ENCODE measurements around the gene TBXAS1.
"Not testable (repeated sequence)": the region's sequence is repeated elsewhere in the genome, so short reads cannot be mapped to it uniquely, and the experiment has no call there.

Gene TBXAS1

GRCh38 chr7:139825666-139826290, 3.3 kb upstream of the TBXAS1 start:
- no peak for DNase-seq (ENCODE audit: low read depth, low spot score)

- DNase-seq (ENCODE audit: low read depth, low spot score), result no peak
Measured at GRCh38 chr7:139827042-139827441, 2.0 kb upstream of the TBXAS1 start.

- DNase-seq (ENCODE audit: low read depth, low spot score), result no peak
Measured at GRCh38 chr7:139828446-139828845, 618 bp upstream of the TBXAS1 start.

- no peak for DNase-seq (ENCODE audit: low read depth, low spot score)
Measured at GRCh38 chr7:139829775-139830117, 682 bp downstream of the TBXAS1 start.

GRCh38 chr7:139830292-139830691, 1.2 kb downstream of the TBXAS1 start:
- DNase-seq (ENCODE audit: low read depth, low spot score), result no peak

- DNase-seq (ENCODE audit: low read depth, low spot score), result no peak
Measured at GRCh38 chr7:139830782-139831501, 1.9 kb downstream of the TBXAS1 start.

- DNase-seq (ENCODE audit: low read depth, low spot score), result not testable (repeated sequence)
Measured at GRCh38 chr7:139835848-139836247, 6.8 kb downstream of the TBXAS1 start.

- not testable (repeated sequence) for DNase-seq (ENCODE audit: low read depth, low spot score)
Measured at GRCh38 chr7:139837291-139837690, 8.2 kb downstream of the TBXAS1 start.

- no peak for DNase-seq (ENCODE audit: low read depth, low spot score)
Measured at GRCh38 chr7:139838276-139838675, 9.2 kb downstream of the TBXAS1 start.

GRCh38 chr7:139838876-139839275, 9.8 kb downstream of the TBXAS1 start:
- DNase-seq (ENCODE audit: low read depth, low spot score), result no peak

- DNase-seq (ENCODE audit: low read depth, low spot score), result no peak
Measured at GRCh38 chr7:139840776-139841175, 11.7 kb downstream of the TBXAS1 start.

GRCh38 chr7:139842401-139843210, 13.5 kb downstream of the TBXAS1 start:
- no peak for DNase-seq (ENCODE audit: low read depth, low spot score)

GRCh38 chr7:139843211-139843537, 14.1 kb downstream of the TBXAS1 start:
- not testable (repeated sequence) for DNase-seq (ENCODE audit: low read depth, low spot score)

GRCh38 chr7:139844779-139845442, 15.8 kb downstream of the TBXAS1 start:
- no peak for DNase-seq (ENCODE audit: low read depth, low spot score)

- DNase-seq (ENCODE audit: low read depth, low spot score), result no peak
Measured at GRCh38 chr7:139845443-139845805, 16.4 kb downstream of the TBXAS1 start.

- no peak for DNase-seq (ENCODE audit: low read depth, low spot score)
Measured at GRCh38 chr7:139846297-139846696, 17.2 kb downstream of the TBXAS1 start.

- DNase-seq (ENCODE audit: low read depth, low spot score), result no peak
Measured at GRCh38 chr7:139848274-139848673, 19.2 kb downstream of the TBXAS1 start.

- DNase-seq (ENCODE audit: low read depth, low spot score), result no peak
Measured at GRCh38 chr7:139850906-139851305, 21.8 kb downstream of the TBXAS1 start.

GRCh38 chr7:139851770-139852481, 22.9 kb downstream of the TBXAS1 start:
- no peak for DNase-seq (ENCODE audit: low read depth, low spot score)

- no peak for DNase-seq (ENCODE audit: low read depth, low spot score)
Measured at GRCh38 chr7:139852482-139852845, 23.4 kb downstream of the TBXAS1 start.

GRCh38 chr7:139853506-139854123, 24.6 kb downstream of the TBXAS1 start:
- DNase-seq (ENCODE audit: low read depth, low spot score), result no peak
